ENCODE measurements around the gene TRAP1.

Gene TRAP1

DNA sequence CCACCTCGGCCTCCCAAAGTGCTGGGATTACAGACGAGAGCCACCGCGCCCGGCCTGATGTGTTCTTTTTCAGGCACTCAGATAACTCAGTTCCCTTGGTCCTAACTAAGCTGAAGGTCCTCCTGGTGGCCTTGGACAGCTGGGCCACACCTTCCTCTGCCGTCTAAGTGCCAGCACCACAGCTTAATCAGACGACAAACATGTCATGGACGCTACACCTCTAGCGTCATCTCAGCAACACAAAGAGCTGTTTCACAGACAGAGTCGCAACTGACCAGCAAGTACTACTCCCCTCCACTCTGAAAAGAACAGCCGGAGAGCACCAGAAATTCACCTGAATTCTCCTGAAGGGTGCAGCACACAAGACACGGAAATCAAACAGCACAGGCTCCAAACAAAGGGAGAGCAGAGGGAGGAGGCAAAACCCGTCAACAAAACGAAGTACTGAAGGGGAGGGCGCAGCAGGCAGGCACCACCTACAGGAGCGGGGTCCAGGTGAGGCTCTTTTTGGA, 4.4 kb downstream of the TRAP1 start:
- no peak for DNase-seq

GRCh38 chr16:3706253-3707012, 10.9 kb downstream of the TRAP1 start:
- DNase-seq, result no peak

GRCh38 chr16:3702082-3702481, 15.2 kb downstream of the TRAP1 start:
- no peak for DNase-seq

DNA sequence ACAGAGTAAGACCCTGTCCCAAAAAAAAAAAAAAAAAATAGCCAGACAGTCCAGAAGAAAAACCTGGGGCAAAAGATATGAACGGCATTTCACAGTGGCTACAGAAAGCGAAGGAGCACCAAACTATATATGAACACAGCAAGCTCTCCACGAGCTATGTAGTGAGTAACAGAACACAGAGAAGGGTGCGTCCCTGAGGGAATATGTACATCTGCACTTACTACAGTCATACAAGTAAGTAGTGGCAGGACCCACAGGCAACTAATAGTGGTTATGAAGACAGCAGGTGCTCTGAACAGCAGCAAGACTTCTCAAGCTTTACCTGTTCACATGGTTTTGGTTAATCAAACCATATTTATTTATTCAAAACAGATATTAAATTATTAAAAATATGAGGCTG, 15.8 kb downstream of the TRAP1 start:
- no peak for DNase-seq

- DNase-seq, result no peak
Measured at GRCh38 chr16:3698941-3699340, 18.4 kb downstream of the TRAP1 start.

DNA sequence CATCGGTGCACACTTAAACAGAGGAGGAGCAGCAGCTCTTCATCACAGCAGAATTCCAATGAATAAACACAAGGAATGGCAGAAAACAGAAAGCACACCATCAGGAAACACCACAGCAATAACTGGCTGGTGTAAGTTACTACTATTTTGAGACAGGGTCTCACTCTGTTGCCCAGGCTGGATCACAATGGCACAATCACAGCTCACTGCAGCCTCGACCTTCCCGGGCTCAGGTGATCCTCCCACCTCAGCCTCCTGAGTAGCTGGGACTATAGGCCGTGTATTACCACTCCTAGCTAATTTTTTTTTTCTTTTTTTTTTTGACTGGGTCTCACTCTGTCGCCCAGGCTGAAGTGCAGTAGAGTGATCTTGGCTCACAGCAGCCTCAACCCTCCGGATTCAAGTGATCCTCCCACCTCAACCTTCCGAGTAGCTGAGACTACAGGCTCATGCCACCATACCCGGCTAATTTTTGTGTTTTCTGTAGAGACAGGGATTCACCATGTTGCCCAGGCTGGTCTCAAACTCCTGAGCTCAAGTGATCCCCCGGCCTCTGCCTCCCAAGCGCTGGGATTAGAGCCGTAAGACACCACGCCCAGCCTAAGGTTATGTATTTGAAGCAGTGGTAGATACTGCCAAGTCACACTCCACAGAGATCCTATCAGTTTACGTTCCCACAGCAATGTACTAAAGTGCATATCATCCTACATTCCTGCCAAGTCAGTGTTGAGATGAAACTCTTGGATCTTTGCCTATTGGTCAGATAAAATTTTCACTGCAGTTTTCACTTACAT, 20.7 kb downstream of the TRAP1 start:
- DNase-seq, result no peak

GRCh38 chr16:3695610-3696369, 21.5 kb downstream of the TRAP1 start:
- DNase-seq, result no peak

GRCh38 chr16:3694051-3694450, 23.3 kb downstream of the TRAP1 start:
- DNase-seq, result no peak

- DNase-seq, result no peak
Measured at GRCh38 chr16:3691761-3692160, 25.6 kb downstream of the TRAP1 start.

DNA sequence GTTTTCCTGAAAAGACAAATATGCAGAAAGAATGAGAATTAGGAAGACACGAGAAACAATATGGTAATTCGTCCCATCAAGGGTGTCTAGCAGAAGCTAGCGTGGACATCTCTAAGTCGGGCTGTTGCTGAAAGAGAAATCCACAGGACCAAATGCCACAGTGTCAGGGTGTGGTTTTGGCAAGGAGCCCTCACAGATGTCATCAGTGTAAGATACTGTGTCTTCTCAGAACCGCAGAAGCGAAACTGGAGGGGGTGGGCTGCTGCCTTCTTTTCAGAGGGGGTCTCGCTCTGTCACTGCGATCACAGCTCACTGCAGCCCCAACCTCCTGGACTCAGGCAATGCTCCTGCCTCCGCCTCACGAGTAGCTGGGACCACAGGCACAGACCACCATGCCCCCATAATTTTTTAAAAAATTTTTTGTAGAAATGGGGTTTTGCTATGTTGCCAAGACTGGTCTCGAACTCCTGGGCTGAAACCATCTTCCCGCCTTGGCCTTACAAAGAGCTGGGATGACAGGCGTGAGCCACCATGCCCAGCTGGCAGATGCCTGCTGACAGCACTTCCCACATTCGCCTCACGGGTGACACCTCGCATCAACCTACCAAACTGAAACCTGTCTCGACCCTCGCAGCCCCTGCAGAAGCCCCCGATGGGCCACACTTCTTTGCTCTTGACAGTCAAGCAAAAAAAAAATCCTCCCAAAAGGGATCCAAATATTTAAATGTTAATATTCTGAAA, 26.2 kb downstream of the TRAP1 start:
- DNase-seq, result no peak

GRCh38 chr16:3690470-3690928, 26.8 kb downstream of the TRAP1 start:
- peak; percentile 86 for DNase-seq

DNA sequence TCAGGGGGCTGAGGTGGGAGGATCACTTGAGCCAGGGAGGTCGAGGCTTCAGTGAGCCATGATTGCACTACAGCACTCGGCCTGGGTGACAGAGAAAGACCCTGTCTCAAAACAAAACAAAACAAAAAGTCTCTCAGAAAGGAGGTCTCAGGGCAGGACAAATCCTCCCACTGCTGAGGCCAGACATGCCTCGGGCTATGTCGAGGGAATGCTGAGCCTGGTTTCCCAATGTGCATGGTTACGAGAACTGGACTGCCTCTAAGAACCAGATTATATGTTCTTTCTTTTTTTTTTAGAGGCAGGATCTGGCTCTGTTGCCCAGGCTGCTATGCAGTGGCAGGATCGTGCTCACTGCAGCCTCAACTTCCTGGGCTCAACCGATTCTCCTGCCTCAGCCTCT, 27.6 kb downstream of the TRAP1 start:
- no peak for DNase-seq

GRCh38 chr16:3687792-3688191, 29.5 kb downstream of the TRAP1 start:
- DNase-seq, result no peak

DNA sequence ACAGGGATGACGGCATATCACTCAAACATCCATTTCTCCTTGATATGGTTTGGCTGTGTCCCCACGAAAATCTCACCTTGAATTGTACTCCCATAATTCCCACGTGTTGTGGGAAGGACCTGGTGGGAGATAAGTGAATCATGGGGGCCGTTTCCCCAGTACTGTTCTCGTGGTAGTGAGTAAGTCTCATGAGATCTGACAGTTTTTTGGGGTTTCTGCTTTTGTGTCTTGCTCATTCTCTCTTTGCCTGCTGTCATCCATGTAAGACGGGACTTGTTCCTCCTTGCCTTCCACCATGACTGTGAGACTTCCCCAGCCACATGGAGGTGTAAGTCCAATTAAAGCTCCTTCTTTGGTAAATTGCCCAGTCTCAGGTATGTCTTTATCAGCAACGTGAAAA, 30.3 kb downstream of the TRAP1 start:
- DNase-seq, result no peak

GRCh38 chr16:3681206-3681605, 36.1 kb downstream of the TRAP1 start:
- no peak for DNase-seq

- no peak for DNase-seq
Measured at GRCh38 chr16:3677994-3678393, 39.3 kb downstream of the TRAP1 start.

- DNase-seq, result no peak
Measured at GRCh38 chr16:3675601-3676130, 41.7 kb downstream of the TRAP1 start.

- DNase-seq, result no peak
Measured at GRCh38 chr16:3674513-3675295, 42.6 kb downstream of the TRAP1 start.

DNA sequence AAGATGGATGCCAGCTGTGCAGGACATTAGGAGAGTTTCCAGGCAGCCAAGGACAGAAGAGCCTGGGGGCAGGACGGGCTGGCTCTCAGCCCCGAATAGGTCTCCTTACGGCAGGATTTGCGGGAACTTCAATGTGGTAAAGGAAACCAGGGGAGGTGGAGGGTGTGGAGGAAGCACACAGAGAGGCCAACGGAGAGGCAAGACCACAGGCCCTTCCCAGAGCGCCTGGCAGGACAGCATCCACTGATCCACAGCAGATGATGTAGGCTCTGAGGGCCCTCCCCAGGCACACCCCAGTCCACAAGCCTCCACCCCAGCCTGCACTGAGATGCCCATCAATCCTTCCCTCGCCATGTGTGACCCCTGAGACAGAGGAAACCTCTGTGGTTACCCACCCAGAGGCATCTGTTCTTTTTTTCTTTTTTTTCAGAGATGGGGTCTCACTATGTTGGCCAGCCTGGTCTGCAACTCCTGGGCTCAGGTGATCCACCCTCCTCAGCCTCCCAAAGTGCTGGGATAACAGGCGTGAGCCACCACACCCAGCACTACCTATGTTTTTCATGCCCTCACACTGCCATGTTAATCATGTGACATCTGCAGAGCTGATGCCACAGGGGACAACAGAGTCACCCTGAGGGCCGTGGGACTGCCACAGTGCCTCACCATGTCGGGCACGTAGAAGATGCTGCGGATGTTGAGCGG, 43.5 kb downstream of the TRAP1 start:
- no peak for DNase-seq

GRCh38 chr16:3673201-3673600, 44.1 kb downstream of the TRAP1 start:
- DNase-seq, result no peak

GRCh38 chr16:3672571-3673041, 44.7 kb downstream of the TRAP1 start:
- DNase-seq, result no peak
